Tibial artery (tissue), 4 donors: ENCODE data around the gene DGKB.

Experiments
- DNase-seq, 2 donors: peaks; one replicate each; pipeline ENCODE4 v3.0.0-alpha.2; 2019
- H3K27ac ChIP-seq, 2 donors: fragments of 200-600 bp; sonication (generic) in 1 of 2; 1 replicate in 1 of 2; 2 replicates in 1 of 2; pipeline ENCODE4 v1.5.1; 2018 to 2019; ENCODE audit warnings: mild to moderate bottlenecking in 1 of 2
- H3K27me3 ChIP-seq, 2 donors: fragments of 200-600 bp; sonication (generic) in 1 of 2; one replicate each; pipeline versions ENCODE4 v1.5.1 to v1.6.0; 2016 to 2019
- H3K36me3 ChIP-seq, 3 donors: fragments of 200-600 bp; sonication (generic) in 2 of 3; one replicate each; pipeline ENCODE4 v1.5.1; 2016 to 2019; ENCODE audit warnings: mild to moderate bottlenecking in 2 of 3
- H3K4me1 ChIP-seq, 4 donors: fragments of 200-600 bp; sonication (generic) in 2 of 4; 1 replicate in 3 of 4; 2 replicates in 1 of 4; pipeline ENCODE4 v1.5.1; 2016 to 2019
- H3K4me3 ChIP-seq, 2 donors: fragments of 200-600 bp; sonication (generic) in 1 of 2; 1 replicate in 1 of 2; 2 replicates in 1 of 2; pipeline ENCODE4 v1.5.1; 2018 to 2019; ENCODE audit warnings: mild to moderate bottlenecking in 2 of 2
- H3K9me3 ChIP-seq, 3 donors: fragments of 200-600 bp; sonication (generic) in 1 of 3; one replicate each; pipeline ENCODE4 v1.5.1; 2016 to 2019
- CTCF ChIP-seq, 2 experiments: fragments of 200-600 bp in 1 of 2; fragments of 450-650 bp in 1 of 2; IDR thresholded peaks; one replicate each; pipeline ENCODE4 v1.5.1; 2017 to 2019; ENCODE audit warnings: antibody characterized with exemption in 2 of 2, mild to moderate bottlenecking in 1 of 2, moderate library complexity in 1 of 2
- intact Hi-C: fragments of 100-400 bp; cut with DNase I; formaldehyde crosslinking; loops from one replicate; pipeline ENCODE4 v1.15.0; 2023; ENCODE audit warnings: low total_unique reads

The DGKB gene

GRCh38 chr7:14104861-14105260 is 797.7 kb downstream of the DGKB start:
- H3K27ac ChIP-seq, result no peak overlapping the region
- H3K4me1 ChIP-seq, result no peaks in the 10 kb centered on the region
- H3K36me3 ChIP-seq, result no peaks in the 10 kb centered on the region
- no peak for TF ChIP-seq CTCF (IDR thresholded peaks at IDR 0.05)
- no peak overlapping the region for H3K4me3 ChIP-seq
- no peaks in the 10 kb centered on the region for H3K27me3 ChIP-seq
- intact Hi-C loops, result no loop called here
- no peak for DNase-seq
- no peaks in the 10 kb centered on the region for H3K9me3 ChIP-seq

- no peak for TF ChIP-seq CTCF (IDR thresholded peaks at IDR 0.05)
- Histone ChIP-seq H3K36me3 (no peaks in the 10 kb centered on the region), H3K9me3 (no peaks in the 10 kb centered on the region), H3K4me3 (no peak overlapping the region), H3K27ac (no peak overlapping the region), H3K27me3 (no peaks in the 10 kb centered on the region), H3K4me1 (no peaks in the 10 kb centered on the region)
- intact Hi-C loops, result no loop called here
- no peak for DNase-seq
Observed at GRCh38 chr7:14096159-14096558, 806.4 kb downstream of the DGKB start.

GRCh38 chr7:14095233-14095950 is 807.2 kb downstream of the DGKB start:
- no peak for TF ChIP-seq CTCF (IDR thresholded peaks at IDR 0.05)
- intact Hi-C loops, result no loop called here
- no peak overlapping the region for H3K27ac ChIP-seq
- H3K36me3 ChIP-seq, result no peaks in the 10 kb centered on the region
- no peaks in the 10 kb centered on the region for H3K9me3 ChIP-seq
- no peaks in the 10 kb centered on the region for H3K27me3 ChIP-seq
- H3K4me3 ChIP-seq, result no peak overlapping the region
- DNase-seq, result no peak
- no peaks in the 10 kb centered on the region for H3K4me1 ChIP-seq
